ENCODE data around the gene CEP192. TPM values are rescaled to one million over a fixed set of nuclear protein-coding genes. Genes with fewer than 3 reads are reported as not detected.

CEP192 gene, protein sequence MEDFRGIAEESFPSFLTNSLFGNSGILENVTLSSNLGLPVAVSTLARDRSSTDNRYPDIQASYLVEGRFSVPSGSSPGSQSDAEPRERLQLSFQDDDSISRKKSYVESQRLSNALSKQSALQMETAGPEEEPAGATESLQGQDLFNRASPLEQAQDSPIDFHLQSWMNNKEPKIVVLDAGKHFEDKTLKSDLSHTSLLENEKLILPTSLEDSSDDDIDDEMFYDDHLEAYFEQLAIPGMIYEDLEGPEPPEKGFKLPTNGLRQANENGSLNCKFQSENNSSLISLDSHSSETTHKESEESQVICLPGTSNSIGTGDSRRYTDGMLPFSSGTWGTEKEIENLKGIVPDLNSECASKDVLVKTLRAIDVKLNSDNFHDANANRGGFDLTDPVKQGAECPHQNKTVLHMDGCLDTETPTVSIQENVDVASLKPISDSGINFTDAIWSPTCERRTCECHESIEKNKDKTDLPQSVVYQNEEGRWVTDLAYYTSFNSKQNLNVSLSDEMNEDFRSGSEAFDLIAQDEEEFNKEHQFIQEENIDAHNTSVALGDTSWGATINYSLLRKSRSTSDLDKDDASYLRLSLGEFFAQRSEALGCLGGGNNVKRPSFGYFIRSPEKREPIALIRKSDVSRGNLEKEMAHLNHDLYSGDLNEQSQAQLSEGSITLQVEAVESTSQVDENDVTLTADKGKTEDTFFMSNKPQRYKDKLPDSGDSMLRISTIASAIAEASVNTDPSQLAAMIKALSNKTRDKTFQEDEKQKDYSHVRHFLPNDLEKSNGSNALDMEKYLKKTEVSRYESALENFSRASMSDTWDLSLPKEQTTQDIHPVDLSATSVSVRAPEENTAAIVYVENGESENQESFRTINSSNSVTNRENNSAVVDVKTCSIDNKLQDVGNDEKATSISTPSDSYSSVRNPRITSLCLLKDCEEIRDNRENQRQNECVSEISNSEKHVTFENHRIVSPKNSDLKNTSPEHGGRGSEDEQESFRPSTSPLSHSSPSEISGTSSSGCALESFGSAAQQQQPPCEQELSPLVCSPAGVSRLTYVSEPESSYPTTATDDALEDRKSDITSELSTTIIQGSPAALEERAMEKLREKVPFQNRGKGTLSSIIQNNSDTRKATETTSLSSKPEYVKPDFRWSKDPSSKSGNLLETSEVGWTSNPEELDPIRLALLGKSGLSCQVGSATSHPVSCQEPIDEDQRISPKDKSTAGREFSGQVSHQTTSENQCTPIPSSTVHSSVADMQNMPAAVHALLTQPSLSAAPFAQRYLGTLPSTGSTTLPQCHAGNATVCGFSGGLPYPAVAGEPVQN (N-terminal part only)
- 10 to 100 TPM; 35.3 to 80.3 (median 66.6) TPM for total RNA-seq

DNA sequence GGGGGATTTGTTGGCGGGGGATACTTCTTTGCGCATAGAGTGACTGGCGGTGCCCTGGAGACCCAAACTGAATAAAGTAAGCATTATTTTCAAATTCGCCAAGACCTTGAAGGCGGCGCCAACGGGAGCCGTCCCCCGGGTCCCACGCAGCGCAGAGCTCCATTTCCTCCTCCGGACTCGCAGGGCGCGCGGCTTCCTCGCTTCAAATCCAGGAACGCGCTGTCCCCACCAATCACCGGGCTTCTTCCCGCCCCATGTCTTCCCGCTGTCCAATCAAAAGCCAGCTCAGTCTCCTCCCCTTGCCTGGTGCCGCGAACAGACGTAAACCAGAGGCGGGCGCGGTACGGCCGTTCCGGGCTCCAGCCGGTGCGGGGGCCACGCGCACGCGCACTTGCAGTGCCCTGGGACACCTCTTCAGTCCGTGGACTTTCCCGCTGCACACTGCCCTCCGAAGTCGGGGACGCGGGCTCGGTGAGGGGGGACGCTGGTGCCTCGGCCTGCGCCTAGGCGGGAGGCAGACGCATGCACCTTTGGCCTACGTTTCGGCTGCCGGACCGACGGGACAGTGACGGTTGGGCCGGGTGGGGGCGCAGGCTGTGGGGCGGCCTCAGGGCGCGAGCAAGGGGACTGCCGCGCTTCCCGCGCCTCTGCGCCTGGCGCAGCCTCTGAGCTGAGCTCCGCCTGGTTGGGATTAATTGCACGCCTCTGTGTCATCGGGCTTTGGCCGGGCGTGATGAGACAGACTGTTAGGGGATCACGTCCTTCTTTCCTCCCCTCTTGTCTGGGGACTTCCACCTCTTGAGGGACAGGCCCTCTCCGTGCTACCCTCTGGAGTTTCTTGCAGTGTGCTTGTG lies at the start of gene CEP192:
CEP192 (plus strand) TSS at position 396 of the 854 bp plus-strand sequence. CDS start 8,063 bp downstream, outside the sequence.
- TF ChIP-seq, protein P1, sequence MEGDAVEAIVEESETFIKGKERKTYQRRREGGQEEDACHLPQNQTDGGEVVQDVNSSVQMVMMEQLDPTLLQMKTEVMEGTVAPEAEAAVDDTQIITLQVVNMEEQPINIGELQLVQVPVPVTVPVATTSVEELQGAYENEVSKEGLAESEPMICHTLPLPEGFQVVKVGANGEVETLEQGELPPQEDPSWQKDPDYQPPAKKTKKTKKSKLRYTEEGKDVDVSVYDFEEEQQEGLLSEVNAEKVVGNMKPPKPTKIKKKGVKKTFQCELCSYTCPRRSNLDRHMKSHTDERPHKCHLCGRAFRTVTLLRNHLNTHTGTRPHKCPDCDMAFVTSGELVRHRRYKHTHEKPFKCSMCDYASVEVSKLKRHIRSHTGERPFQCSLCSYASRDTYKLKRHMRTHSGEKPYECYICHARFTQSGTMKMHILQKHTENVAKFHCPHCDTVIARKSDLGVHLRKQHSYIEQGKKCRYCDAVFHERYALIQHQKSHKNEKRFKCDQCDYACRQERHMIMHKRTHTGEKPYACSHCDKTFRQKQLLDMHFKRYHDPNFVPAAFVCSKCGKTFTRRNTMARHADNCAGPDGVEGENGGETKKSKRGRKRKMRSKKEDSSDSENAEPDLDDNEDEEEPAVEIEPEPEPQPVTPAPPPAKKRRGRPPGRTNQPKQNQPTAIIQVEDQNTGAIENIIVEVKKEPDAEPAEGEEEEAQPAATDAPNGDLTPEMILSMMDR (IDR thresholded peaks at IDR 0.05): peak in 1 of 4 experiments; percentile 14
- peak; percentile 67 to 71 for TF ChIP-seq POLR2A (IDR thresholded peaks at IDR 0.05)
- Histone ChIP-seq H3K4me1 (peaks cover 7 to 10% of the 10 kb centered on the region in 2 donors), H3K27ac (peak within 1 kb of the TSS; percentile 80 to 86), H3K36me3 (no peaks in the 10 kb centered on the region), H3K9me3 (no peaks in the 10 kb centered on the region), H3K27me3 (no peaks in the 10 kb centered on the region), H3K4me3 (peak within 1 kb of the TSS; percentile 89 to 99)
- intact Hi-C loops (cut with DNase I; ENCODE audit: low total_unique reads): no loop called here
- DNase-seq: peak; percentile 97

DNA sequence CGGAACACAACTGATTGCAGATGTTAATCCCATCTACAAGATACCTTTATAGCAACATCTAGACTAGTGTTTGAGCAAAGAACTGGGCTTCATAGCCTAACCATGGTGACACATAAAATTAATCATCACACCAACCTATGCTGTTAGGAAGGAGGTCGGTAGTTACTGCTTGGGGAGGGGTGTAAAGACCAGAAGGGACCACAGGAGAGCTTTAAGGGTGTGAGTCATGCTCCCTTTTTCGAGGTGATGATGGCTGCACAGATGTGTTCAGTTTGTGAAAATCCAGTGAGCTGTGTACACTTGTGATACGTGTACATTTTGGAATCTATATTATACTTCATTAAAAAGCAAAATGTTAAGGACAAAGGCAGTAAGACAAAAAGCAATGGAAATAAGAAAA lies 47.9 kb upstream of the CEP192 start:
- H3K4me1 ChIP-seq: no peaks in the 10 kb centered on the region
- H3K9me3 ChIP-seq: no peaks in the 10 kb centered on the region
- TF ChIP-seq POLR2A (IDR thresholded peaks at IDR 0.05): no peak
- TF ChIP-seq, protein P1 (IDR thresholded peaks at IDR 0.05): no peak
- H3K36me3 ChIP-seq: no peaks in the 10 kb centered on the region
- no peaks in the 10 kb centered on the region for H3K27me3 ChIP-seq
- intact Hi-C loops (cut with DNase I; ENCODE audit: low total_unique reads): no loop called here
- H3K4me3 ChIP-seq: no peak overlapping the region
- H3K27ac ChIP-seq: no peak overlapping the region
- no peak for DNase-seq

DNA sequence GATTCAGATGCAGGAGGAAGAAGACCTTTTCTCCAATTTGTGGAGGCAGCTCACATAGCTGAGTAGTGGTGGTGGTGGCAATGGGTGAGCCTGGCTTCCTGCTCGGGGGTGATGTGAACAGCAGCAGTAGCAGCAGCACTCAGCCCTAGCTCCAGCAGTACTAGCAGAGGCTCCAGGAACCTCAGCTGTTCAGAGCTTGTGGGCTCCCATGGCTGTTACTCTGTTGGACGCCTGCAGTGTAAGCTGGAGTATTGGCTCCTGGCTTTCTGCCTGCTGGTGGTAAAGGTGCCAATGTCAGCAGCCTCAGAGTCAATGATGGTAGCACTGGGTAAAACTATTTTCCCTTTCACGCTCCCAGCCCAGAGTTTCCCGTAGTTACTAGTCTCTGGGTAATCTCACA lies 46.5 kb upstream of the CEP192 start:
- no peak for TF ChIP-seq POLR2A (IDR thresholded peaks at IDR 0.05)
- TF ChIP-seq, protein P1 (IDR thresholded peaks at IDR 0.05): no peak
- no peak overlapping the region for H3K4me3 ChIP-seq
- intact Hi-C loops (cut with DNase I; ENCODE audit: low total_unique reads): no loop called here
- no peaks in the 10 kb centered on the region for H3K36me3 ChIP-seq
- no peak overlapping the region for H3K27ac ChIP-seq
- H3K4me1 ChIP-seq: no peaks in the 10 kb centered on the region
- peak in 1 of 2 donors; percentile 27 for DNase-seq
- H3K27me3 ChIP-seq: no peaks in the 10 kb centered on the region
- H3K9me3 ChIP-seq: no peaks in the 10 kb centered on the region

DNA sequence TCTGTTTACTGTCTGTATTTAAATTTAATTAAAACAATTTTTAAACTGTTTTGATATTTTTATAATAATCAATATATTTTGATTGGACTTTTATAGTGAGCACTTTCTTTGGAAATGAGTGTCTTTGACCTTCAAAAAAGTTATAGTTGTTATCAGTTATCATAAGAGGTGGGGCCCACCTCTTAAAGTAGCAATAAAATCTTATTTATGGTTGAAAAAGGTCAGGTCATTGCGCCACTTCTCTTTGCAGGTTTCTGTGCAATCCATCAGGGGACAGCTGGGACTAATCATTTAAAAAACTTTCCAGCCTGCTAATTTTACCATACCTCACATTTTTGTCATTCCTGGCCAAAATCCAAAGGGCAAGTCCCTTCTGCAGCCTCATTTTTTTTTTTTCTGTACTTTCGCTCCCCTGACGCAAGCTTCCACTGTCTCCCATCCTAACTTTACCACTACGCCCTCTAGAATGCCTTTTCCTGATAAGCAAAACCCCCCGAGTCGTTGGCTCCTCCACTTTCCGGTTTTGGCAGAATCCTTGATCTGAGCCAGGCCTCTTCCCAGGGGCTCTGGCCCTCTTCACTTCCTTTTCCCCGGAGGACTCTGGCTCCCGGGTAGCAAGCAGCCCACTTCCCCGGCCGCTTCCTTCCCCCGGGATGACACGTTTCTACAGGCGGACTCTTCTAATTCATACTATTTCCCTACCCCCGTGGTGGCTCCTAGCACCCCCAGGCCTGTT lies 44.4 kb upstream of the CEP192 start:
- Histone ChIP-seq H3K27ac (peak overlapping the region; percentile 95 to 97), H3K4me1 (no peaks in the 10 kb centered on the region), H3K36me3 (no peaks in the 10 kb centered on the region), H3K27me3 (no peaks in the 10 kb centered on the region), H3K4me3 (peak overlapping the region; percentile 46 to 73), H3K9me3 (no peaks in the 10 kb centered on the region)
- intact Hi-C loops (cut with DNase I; ENCODE audit: low total_unique reads): no loop called here
- TF ChIP-seq, protein P1 (IDR thresholded peaks at IDR 0.05): no peak
- no peak for TF ChIP-seq POLR2A (IDR thresholded peaks at IDR 0.05)
- DNase-seq: peak; percentile 52 to 58

All from uterus (tissue), 4 donors.